Fibroblast of pulmonary artery (primary cell): Measurements from ENCODE around the gene GLG1.
"Not testable (repeated sequence)": the region's sequence is repeated elsewhere in the genome, so short reads cannot be mapped to it uniquely, and the experiment has no call there.

Experiments
- DNase-seq: peaks from one replicate; pipeline ENCODE4 v3.0.0-alpha.2; 2010; ENCODE audit warnings: low read depth
- H3K4me3 ChIP-seq: replicated peaks from 2 replicates; pipeline ENCODE4 v1.5.1; 2011; ENCODE audit warnings: low read depth, mild to moderate bottlenecking, control low read depth, low read length, moderate library complexity
- TF ChIP-seq, protein P1 (sequence below): IDR thresholded peaks from 2 replicates; pipeline ENCODE4 v1.5.1; 2011; ENCODE audit warnings: mild to moderate bottlenecking, control low read depth, low read length, inconsistent platforms; ENCODE audit errors: missing control alignments

Gene GLG1

DNA sequence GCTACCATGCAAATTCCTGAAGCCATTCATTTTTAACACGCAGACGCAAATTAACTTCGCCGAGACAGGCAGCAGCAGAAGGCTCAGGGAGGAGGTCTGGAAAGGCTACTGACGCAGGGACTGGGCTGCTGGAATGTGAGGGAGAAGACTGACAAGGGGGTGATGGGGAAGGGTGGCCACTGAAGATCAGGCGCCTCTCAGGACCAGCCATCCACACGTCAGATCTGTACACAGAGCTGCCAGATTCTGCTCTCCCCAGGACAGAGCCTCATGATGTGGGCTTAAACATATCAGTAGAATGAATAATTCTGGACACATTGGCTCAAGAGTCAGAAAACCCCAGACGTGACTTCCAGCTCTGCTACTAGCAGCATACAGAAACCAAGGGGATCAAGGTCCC is 160.0 kb downstream of the GLG1 start:
- TF ChIP-seq, protein P1, sequence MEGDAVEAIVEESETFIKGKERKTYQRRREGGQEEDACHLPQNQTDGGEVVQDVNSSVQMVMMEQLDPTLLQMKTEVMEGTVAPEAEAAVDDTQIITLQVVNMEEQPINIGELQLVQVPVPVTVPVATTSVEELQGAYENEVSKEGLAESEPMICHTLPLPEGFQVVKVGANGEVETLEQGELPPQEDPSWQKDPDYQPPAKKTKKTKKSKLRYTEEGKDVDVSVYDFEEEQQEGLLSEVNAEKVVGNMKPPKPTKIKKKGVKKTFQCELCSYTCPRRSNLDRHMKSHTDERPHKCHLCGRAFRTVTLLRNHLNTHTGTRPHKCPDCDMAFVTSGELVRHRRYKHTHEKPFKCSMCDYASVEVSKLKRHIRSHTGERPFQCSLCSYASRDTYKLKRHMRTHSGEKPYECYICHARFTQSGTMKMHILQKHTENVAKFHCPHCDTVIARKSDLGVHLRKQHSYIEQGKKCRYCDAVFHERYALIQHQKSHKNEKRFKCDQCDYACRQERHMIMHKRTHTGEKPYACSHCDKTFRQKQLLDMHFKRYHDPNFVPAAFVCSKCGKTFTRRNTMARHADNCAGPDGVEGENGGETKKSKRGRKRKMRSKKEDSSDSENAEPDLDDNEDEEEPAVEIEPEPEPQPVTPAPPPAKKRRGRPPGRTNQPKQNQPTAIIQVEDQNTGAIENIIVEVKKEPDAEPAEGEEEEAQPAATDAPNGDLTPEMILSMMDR: no peak
- no peak for DNase-seq
- H3K4me3 ChIP-seq: no peak overlapping the region

DNA sequence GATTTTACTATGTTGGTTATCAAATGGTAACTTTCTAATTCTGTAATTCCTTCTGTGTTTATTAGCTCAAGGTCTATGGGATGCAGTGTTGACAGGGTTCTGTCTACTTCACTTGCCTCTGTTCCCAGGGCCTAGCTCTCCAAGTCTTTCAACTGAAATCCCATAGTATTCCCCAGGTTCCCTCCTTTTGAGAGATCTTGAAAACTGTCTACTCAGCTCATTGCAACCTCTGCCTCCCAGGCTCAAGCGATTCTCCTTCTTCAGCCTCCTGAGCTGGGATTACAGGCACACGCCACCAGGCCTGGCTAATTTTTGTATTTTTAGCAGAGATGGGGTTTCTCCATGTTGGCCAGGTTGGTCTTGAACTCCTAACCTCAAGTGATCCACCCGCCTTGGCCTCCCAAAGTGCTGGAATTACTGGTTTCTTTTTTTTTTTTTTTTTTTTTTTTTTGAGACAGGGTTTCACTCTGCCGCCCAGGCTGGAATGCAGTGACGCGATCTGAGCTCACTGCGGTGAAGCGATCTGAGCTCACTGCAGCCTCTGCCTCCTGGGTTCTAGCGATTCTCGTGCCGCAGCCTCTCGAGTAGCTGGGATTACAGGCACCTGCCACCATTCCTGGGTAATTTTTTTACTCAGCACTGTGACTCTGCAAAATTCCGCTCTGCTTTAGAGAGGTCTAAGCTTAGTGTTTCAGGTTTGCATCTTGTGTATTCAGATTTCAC is 163.1 kb downstream of the GLG1 start:
- DNase-seq, H3K4me3 ChIP-seq: not testable (repeated sequence)

DNA sequence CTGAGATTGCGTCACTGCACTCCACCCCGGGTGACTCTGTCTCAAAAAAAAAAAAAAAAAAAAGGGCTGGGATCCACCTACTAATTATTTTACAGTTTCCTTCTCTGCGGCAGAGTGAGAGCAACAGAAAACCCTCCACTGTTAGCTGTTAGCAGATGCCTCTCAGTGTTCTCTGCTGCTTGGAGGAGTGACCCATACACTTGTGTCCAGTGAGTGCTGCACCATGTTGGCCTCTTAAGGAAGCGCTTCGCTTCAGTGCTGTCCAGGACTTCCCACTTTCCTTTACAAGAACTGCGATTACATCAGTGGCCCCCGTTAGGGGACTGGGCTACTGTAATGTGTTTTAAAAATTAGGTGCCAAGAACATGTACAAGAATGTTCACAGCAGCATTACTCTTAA is 167.2 kb downstream of the GLG1 start:
- no peak for DNase-seq
- TF ChIP-seq, protein P1: no peak
- no peak overlapping the region for H3K4me3 ChIP-seq

DNA sequence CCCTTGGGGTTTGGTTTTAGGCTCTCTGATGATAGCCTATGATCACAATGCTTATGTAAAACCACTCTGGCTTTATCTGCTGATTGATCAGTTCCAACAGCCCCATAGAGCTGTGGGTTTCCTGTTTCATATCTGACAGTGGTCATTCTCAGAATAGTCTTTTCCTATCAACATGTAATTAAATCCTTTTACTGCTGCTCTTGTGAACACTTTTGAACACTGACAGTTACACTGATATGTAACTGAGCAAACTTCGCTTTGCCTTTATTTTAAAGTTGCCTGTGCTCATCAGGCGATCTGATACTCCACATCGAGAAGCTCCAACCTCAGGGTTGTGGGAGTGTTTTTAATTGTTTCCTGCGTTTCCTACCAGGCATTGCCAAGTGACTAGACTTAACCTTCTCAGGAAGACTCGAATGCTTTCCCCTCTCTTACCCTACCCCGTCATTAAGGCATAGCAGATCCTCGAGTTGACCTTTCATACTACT is 168.4 kb downstream of the GLG1 start:
- no peak for DNase-seq
- TF ChIP-seq, protein P1: no peak
- no peak overlapping the region for H3K4me3 ChIP-seq

DNA sequence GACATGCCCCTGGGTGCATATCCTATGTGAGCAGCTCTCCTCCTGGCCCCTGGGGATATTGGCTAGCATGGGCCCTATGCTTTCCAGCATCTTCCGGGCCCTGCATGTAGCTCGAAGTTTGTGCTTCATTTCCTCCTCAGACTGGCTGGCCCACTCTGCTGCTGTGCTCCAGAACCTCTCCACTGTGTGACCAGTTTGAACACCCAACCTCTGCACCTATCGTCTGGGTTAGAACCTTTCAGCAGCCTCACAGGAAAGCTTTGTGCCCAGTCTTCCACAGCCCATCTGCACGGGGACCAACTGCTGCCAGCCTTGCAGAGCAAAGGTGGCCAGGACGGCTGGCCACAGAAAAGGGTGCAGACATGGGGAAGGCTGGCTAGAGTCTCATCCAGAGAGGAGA is 175.4 kb downstream of the GLG1 start:
- H3K4me3 ChIP-seq: no peak overlapping the region
- DNase-seq: no peak

DNA sequence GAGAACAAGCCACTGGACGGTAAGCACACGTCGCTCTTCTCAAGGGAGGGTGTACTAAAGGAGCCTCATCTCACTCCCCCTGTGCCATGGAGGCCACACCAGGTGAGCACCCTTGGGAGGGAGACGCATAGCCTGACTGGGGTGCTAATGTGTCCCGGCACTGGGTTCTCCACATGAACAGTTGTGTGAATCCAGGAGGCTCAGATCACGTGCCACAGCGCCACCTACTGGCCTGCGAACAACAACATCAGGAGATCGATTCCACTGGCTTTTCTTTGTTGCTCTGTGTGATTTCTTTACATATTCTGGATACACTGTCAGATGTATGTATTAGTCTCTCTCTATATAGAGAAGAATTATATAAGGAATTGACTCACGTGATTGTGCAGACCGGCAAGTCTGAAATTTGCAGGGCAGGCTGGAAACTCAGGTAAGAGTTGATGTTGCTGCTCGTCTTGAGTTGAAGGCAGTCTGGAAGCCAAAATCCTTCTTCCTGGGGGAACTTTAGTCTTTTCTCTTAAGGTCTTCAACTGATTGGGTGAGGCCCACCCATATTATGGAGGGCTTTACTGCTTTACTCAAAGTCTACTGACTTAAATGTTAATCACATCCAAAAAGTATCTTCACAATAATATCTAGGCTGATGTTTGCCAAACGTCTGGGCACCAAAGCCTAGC is 176.7 kb downstream of the GLG1 start:
- not testable (repeated sequence) for H3K4me3 ChIP-seq
- peak; percentile 51 for DNase-seq
- TF ChIP-seq, protein P1: peak; percentile 62

More for the DNA sequence above, 175.4 kb downstream of the GLG1 start:
- TF ChIP-seq, protein P1: no peak

DNA sequence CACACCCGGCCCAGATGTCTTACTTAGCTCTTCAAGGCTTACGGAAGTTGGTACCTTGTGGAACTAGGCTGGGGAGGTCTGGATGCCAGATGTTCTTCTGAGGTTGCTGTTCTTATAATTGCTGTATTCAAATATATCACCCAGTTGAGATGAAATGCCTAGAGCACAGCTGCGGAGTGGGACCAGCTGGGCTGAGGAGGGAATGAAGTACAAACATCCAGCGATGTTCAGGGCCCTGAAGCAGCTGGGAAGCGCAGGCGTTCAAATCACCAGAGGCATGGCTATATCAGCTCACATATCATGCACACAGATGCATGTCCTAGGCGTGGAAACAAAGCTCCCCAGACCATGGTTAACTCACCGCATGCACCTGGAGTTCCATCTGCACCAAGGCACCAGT is 178.4 kb downstream of the GLG1 start:
- not testable (repeated sequence) for H3K4me3 ChIP-seq, DNase-seq

DNA sequence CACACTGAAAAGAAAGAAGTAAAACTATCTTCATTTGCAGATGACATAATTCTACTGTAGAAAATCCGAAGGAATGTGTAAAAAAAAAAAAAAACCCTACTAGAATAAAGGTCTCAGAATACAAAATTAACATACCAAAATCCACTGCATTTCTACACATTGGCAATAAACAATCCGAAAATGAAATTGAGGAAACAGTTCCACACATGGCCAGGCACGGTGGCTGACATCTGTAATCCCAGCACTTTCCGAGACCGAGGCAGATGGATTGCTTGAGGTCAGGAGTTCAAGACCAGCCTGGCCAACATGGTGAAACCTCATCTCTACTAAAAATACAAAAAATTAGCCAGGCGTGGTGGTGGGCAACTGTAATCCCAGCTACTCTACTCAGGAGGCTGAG is 181.2 kb downstream of the GLG1 start:
- DNase-seq, H3K4me3 ChIP-seq: not testable (repeated sequence)

DNA sequence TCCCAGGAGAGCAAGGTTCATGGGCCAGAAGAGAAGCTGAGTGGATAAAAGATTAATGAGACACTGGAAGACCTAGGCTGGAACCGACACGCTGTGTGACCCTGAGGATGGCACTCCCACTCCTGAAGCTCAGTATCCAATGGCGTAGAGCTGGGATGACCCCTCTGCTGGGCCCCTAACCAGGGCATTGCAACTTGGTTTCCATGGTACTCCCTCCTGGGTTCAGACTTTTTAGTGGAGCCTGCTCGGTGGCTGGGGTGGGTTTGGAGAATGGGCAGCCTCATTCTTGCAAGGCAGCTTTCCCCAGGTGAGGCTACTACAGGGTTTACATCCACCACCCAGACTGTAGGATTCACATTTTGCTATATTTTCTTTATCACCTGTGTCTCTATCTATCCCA is 183.2 kb downstream of the GLG1 start:
- not testable (repeated sequence) for H3K4me3 ChIP-seq, DNase-seq

DNA sequence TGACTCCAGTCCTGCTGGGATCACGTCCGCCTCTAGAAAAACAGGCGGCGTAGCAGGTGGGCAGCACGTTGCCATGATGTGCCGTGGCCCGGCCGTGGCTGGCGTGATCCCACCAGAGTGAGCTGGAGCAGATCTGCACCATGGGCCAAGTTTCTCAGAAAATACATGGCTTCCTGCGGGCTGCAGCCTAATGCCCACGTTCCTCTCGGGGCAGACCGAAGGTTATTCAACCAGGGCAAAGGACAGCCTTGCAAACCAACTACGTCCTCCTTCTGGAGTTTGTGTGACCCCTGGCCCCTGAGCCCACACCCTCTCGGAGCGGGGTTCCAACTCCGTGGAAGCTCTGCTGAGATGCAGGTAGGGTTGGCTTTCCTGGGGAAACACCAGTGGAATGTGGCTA is 184.8 kb downstream of the GLG1 start:
- DNase-seq, H3K4me3 ChIP-seq: not testable (repeated sequence)

DNA sequence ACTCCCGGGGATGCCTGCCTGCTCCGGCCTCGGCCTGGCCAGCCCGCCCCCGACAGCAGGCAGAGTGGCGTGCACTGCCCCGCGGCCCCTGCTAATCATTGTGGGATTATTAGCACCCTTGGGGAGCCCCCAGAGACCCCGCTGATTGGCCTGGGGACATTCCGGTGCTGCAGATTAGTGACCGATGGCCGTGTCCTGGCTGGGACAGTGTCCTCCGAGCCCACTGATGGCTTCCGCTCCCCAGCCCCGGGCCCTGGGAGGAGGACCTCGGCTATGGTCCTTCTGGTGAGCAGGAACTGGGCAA is 185.5 kb downstream of the GLG1 start:
- H3K4me3 ChIP-seq: not testable (repeated sequence)

DNA sequence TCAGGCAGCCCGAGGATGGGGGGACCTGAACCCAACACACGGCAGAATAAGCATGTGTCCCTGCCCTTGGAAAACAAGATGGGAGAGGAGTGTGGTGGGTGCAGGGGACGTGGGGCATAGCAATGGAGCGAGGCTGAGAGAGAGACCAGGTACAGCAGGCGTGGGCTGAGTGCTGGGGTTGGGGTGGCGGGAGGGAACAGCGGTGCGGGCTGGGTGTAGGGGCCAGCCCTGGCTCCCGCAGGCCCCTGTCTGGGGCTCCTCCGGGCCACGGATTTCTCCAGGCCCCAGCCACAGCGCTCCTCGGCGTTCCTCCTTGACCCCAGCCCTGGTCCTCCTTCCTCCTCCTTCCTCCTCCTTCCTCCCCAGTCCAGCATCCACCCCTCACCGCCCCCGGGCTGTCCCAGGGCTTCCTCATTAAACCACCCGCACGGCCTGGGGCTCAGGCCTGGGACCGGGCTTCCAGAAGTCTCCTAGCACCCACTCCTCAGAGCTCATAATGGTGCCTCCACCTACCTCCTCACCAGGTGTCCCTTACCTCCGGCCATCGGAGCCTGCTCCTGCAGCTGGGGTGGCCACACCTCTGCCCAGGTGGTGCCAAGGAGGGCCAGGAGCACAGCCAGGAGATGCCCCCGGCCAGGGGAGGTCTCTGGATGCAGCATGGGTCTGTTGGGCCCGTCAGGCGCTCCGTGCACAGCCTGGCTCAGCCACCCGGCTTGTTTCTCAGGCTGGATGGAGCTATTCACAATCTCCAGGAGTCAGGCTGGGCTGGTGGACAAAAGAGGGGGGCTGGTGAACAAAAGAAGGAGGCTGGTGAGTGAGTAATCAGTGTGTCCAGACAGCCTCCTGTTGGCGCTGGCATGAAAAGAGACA is 186.1 kb downstream of the GLG1 start, which contains the start of gene CLEC18B:
Gene CLEC18B, minus strand, starts transcription at position 867 of the 870 bp plus-strand sequence. Its CDS starts 208 bp downstream, at position 659.
- not testable (repeated sequence) for H3K4me3 ChIP-seq

More for the DNA sequence above, 185.5 kb downstream of the GLG1 start:
- DNase-seq: not testable (repeated sequence)

More for the DNA sequence above, 186.1 kb downstream of the GLG1 start, which contains the start of gene CLEC18B:
- peak; percentile 33 for DNase-seq
